NCI-H82 (cell line): ENCODE results near the gene SPRN.
"Not testable (repeated sequence)": the region's sequence is repeated elsewhere in the genome, so short reads cannot be mapped to it uniquely, and the experiment has no call there.

Experiments
- DNase-seq: peaks from one replicate; lab custom pipeline; 2025; lab: John Stamatoyannopoulos, UW

The SPRN gene

GRCh38 chr10:133456041-133456951 is 31.9 kb upstream of the SPRN start:
- DNase-seq = no peak

DNA sequence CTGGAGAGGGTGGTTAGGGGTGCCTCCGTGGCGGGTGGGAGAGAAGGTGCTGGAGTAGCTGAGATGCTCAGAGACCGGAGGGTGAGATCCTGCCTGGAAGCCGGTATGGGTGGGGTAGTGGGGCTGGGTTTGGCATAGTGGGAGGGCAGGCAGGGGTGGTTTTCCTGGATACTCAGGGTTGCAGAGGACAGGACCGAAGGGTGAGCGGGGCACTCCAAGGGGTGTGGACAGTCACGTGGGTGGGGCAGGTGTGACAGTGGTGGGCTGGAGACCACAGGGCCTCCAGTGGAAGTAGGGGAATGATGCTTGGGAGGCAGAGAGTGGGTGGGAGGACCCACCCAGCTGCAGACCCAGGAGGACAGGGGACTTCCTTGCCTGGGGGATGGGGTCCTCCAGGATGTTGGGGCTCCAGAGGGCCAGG is 31.2 kb upstream of the SPRN start:
- no peak for DNase-seq

- DNase-seq = no peak
These were observed 30.8 kb upstream of the SPRN start for GRCh38 chr10:133455196-133455595.

- DNase-seq = no peak
These were observed 29.9 kb upstream of the SPRN start for GRCh38 chr10:133454204-133454893.

GRCh38 chr10:133453516-133454203 is 29.2 kb upstream of the SPRN start, which contains the start of gene SCART1:
TSS of gene SCART1 (plus strand) at chr10:133453945. CDS start at chr10:133453998, 53 bp downstream.
- peak; percentile 2 for DNase-seq

- DNase-seq = no peak
These were observed 28.0 kb upstream of the SPRN start for GRCh38 chr10:133452453-133452852.

DNA sequence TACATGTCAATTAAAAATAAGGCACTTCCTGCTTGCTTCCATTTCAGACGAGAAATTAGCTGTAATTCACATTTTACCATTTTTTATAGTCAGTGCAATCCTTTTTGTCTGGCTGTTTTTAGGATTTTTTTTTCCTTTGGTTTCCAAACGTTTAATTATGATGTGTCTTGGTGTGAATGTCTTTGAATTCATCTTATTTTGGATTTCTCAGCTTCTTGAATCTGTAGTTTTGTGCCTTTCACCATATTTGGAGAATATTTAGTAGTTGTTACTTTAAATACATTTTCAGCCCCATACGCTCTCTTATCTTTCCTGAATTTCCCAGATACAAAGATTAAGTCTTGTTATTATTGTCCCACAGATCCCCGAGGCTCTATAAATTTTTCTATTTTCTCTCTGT is 26.9 kb upstream of the SPRN start:
- no peak for DNase-seq

GRCh38 chr10:133448120-133448519 is 23.7 kb upstream of the SPRN start:
- DNase-seq = no peak

DNA sequence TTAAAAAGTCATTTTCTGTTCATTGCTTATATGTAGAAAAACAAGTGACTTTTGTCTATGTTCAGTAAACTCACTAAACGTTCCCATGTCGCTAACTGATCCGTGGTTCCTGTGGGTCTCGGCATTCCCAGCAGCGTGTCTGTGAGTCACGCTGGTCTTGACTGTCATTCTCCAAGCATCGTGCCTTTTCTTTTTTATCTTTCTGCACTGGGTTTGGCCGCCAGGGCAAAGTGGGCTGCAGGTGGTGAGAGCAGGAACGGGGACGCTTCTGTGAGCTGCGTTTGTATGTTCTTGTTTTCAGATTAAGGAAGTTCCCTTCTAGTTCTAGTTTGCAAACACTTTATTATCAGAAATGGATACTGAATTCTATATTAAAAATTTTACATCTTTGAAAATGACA is 22.6 kb upstream of the SPRN start:
- DNase-seq = no peak

- no peak for DNase-seq
These were observed 21.6 kb upstream of the SPRN start for GRCh38 chr10:133445751-133446708.

DNA sequence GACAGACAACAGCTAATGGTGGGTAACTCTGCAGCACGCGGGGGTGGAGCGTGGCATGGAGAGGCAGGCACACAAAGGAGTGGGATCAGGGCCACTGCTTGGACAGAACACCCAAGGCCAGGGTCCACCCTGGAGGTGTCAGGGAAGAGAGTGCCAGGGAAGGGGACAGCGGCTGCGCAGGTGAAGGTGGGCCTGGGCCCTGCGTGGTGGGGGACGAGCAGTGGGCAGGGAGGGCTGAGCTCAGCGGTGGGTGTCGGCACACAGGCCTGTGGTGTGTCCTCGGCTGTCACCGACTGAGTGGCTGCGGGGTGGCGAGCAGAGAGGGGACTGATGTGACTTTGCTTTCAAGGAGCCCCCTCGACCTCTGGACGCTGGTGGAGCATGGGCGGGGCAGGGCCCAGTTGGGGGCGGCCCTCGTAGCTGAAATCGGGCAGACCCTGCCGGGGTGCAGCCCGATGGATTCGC is 20.9 kb upstream of the SPRN start:
- no peak for DNase-seq

GRCh38 chr10:133444342-133445267 is 20.2 kb upstream of the SPRN start:
- no peak for DNase-seq

DNA sequence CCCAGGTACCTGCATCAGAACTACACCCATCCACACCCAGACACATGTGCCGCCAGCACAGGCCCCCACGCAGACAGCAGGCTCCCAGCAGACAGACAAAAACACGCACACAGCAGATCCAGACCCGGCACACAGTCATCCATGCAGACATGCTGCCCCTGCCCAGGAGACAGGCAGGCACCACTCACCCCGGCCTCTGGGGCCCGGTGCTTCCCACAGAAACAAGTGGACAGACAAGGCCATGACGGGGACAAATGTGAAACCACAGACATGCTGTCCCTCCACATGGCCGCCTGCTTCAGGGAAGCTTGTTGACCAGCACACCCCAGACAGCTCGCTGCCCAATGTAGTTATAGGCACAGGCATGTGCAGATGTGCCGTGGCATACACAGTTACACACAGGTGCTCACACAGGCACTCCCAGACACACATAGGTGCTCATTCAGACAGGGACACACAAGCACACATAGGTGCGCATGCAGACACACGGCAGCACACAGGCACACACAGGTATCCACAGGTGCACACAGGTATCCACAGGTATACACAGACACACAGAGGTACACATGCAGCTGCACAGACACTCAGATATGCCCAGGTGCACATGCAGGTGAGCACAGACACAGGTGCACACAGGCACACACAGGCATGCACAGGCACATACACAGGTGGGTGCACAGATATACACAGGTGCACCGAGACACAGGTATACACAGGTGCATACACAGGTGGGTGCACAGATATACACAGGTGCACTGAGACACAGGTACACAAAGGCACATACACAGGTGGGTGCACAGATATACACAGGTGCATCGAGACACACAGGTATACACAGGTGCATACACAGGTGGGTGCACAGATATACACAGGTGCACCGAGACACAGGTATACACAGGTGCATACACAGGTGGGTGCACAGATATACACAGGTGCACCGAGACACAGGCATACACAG is 18.8 kb upstream of the SPRN start:
- no peak for DNase-seq

DNA sequence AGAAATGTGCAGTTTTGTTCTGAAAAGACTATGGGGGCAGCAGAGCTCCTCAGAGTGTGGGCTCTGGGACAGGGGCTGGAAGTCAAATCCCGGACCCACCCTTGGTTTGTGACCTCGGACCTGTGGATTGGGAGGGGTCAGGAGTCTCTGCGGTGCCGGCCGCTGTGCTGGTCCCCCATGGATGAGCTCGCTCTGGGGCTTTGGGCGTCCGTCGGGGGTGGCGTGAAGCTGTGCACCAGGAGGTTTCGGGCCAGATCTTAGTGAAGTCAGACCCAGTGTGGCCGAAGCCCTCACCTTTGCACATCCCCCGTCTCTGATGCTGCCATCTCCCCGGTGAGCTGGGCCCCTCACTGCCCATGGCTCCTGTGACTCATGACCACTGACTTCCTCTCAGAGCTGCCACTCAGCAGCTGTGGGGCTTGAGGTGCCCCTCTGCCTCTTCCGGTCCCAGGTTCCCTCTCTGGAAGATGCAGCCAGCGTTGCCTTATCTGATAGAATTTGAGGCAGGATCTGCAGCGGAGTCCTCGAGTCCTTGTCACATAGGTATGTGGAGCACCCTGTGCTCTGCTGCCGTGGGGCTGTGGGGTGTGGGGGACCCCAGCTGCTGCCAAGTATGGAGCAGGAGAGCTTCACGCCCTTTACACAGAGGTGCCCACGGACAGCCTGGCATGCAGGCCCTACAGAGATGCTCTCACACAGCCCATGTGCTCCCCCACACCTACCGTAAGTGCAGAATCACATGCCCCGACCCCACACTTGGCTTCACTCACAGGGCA is 18.0 kb upstream of the SPRN start:
- no peak for DNase-seq

DNA sequence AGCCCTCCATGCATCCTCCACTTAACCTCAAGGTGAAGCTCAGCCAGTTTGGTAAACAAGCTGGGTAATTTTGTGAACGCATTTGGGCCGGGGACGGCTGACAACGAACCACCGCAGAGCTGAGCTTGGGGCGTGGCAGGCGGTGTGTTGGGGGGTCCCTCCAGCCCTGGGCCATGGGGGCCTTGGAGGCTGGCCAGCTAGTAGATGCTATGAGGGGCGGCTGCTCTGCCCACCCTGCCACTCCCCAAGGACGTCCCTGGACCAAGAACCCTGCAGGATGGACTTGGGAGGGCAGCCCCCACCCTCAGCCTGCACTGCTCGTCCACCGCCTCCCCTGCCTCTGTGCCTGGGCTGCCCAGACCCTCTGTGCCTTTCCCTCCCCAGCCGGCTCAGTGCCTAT is 17.4 kb upstream of the SPRN start:
- no peak for DNase-seq

DNA sequence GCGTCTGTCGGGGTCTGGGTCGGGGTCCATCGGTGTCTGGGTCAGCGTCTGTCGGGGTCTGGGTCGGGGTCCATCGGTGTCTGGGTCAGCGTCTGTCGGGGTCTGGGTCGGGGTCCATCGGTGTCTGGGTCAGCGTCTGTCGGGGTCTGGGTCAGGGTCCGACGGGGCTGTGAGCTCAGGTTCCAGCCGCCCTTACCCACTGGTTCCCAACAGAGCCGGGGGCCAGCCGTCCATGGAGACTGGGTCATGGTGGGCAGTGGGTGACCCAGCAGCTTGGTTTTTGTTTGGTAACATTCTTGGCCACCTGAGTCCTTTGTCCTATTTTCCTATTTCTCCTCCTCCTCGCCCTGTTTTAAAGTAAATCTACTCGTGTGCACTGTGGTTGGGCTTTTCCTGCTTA is 16.9 kb upstream of the SPRN start:
- DNase-seq = not testable (repeated sequence)

GRCh38 chr10:133440633-133441285 is 16.3 kb upstream of the SPRN start:
- no peak for DNase-seq
